ENCODE data around the gene ING3.

DNA sequence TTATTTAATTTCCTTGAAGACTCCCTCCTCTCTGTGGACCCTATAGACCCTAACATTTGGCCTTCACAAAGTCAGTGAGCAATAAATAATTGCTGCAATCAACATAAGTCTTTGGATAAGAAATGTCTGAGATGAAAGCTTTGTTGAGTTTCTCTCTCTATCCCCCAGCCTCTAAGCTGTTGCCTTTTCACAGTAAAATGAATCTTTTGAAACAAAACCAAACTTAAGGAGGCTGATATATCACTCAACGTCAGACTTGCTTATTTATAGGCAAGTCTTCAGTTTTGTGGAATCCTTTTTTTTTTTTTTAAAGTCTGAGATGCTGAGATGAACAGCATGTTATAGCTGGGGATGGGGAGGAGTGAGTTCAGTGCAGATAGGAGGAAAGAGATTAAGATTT is 47.9 kb downstream of the ING3 start:
- no peak for TF ChIP-seq YY1 (IDR thresholded peaks at IDR 0.05; ENCODE audit: insufficient read depth, insufficient read length)
- TF ChIP-seq SUZ12 (IDR thresholded peaks at IDR 0.05; ENCODE audit: extremely low read depth, insufficient read depth, insufficient read length), result no peak
- no peak for TF ChIP-seq ZNF274 (IDR thresholded peaks at IDR 0.05; ENCODE audit: low read depth, low read length)
